ENCODE measurements around the gene SIGLEC5. TPM values are rescaled to one million over a fixed set of nuclear protein-coding genes. Genes with fewer than 3 reads are reported as not detected.

The SIGLEC5 gene
- polyA plus RNA-seq, 3 donors from 2014 or later: 0.49 TPM; not detected in 2

- Mint-ChIP-seq H3K27ac (no peak overlapping the region), H3K36me3 (no peaks in the 10 kb centered on the region), H3K4me1 (peaks cover 12 to 17% of the 10 kb centered on the region in 2 donors), H3K27me3 (ENCODE audit: low read depth in 3 of 3) (peaks cover 9 to 27% (median 10%) of the 10 kb centered on the region in 3 donors), H3K4me3 (no peak overlapping the region), H3K9me3 (peaks cover 0 to 9% (median 0%) of the 10 kb centered on the region in 6 donors)
- DNase-seq: no peak
Measured at GRCh38 chr19:51566489-51567100, 63.6 kb downstream of the SIGLEC5 start.

- H3K4me3 Mint-ChIP-seq: no peak overlapping the region
- H3K36me3 Mint-ChIP-seq: no peaks in the 10 kb centered on the region
- no peak for DNase-seq
- peaks cover 9 to 26% (median 10%) of the 10 kb centered on the region in 3 donors for H3K27me3 Mint-ChIP-seq (ENCODE audit: low read depth in 3 of 3)
- peaks cover 0 to 11% (median 0%) of the 10 kb centered on the region in 6 donors for H3K9me3 Mint-ChIP-seq
- H3K27ac Mint-ChIP-seq: no peak overlapping the region
- H3K4me1 Mint-ChIP-seq: peaks cover 3 to 7% of the 10 kb centered on the region in 2 donors
Measured at GRCh38 chr19:51565583-51565982, 64.6 kb downstream of the SIGLEC5 start.

- H3K27me3 Mint-ChIP-seq (ENCODE audit: low read depth in 3 of 3): peaks cover 10 to 30% (median 12%) of the 10 kb centered on the region in 3 donors
- H3K4me1 Mint-ChIP-seq: peaks cover 0 to 3% of the 10 kb centered on the region in 2 donors
- H3K9me3 Mint-ChIP-seq: peaks cover 0 to 11% (median 0%) of the 10 kb centered on the region in 6 donors
- DNase-seq: no peak
- H3K27ac Mint-ChIP-seq: no peak overlapping the region
- no peaks in the 10 kb centered on the region for H3K36me3 Mint-ChIP-seq
- no peak overlapping the region for H3K4me3 Mint-ChIP-seq
Measured at GRCh38 chr19:51564791-51565190, 65.4 kb downstream of the SIGLEC5 start.

Other genes with a start within 250 kb of the SIGLEC5 start
- gene LIM2, start 242.4 kb downstream of the SIGLEC5 start, polyA plus RNA-seq: 10 to 100 TPM; 19.2 to 40.0 (median 37.9) TPM
- gene C19orf84, start 239.8 kb downstream of the SIGLEC5 start, polyA plus RNA-seq: 1 to 10 TPM in 2 of 3 donors, not detected in 1; 1.7 to 3.8 TPM
- 1 to 10 TPM in 1 of 3 donors, under 1 TPM in 2; 0.09 to 1.8 (median 0.39) TPM for gene SIGLEC10, start 212.8 kb downstream of the SIGLEC5 start, polyA plus RNA-seq
- not detected for gene SIGLEC8, start 171.9 kb downstream of the SIGLEC5 start, polyA plus RNA-seq
- gene CEACAM18, start 151.9 kb downstream of the SIGLEC5 start, polyA plus RNA-seq: not detected
- not detected for gene SIGLEC12, start 128.6 kb downstream of the SIGLEC5 start, polyA plus RNA-seq
- gene SIGLEC6, start 98.7 kb downstream of the SIGLEC5 start, polyA plus RNA-seq: under 1 TPM in 2 of 3 donors, not detected in 1; 0.39 to 0.68 TPM
- gene ZNF175, start 59.1 kb downstream of the SIGLEC5 start, polyA plus RNA-seq: 1 to 10 TPM in 1 of 3 donors, under 1 TPM in 2; 0.79 to 2.2 (median 0.81) TPM
- gene SIGLEC14, start 16.4 kb upstream of the SIGLEC5 start, polyA plus RNA-seq: 1 to 10 TPM in 1 of 3 donors, under 1 TPM in 2; 0.12 to 1.9 (median 0.99) TPM
- gene SPACA6, start 62.9 kb upstream of the SIGLEC5 start, polyA plus RNA-seq: 1 to 10 TPM in 2 of 3 donors, not detected in 1; 2.3 to 2.4 TPM
- not detected for gene HAS1, start 93.6 kb upstream of the SIGLEC5 start, polyA plus RNA-seq
- 1 to 10 TPM; 1.8 to 6.9 (median 1.8) TPM for gene FPR1, start 121.5 kb upstream of the SIGLEC5 start, polyA plus RNA-seq
- gene FPR2, start 130.8 kb upstream of the SIGLEC5 start, polyA plus RNA-seq: not detected
- gene FPR3, start 164.8 kb upstream of the SIGLEC5 start, polyA plus RNA-seq: not detected

Data from immature natural killer cell (primary cell).